HepG2 (cell line): Measurements from ENCODE around the gene ANGPTL2. TPM values are rescaled to one million over a fixed set of nuclear protein-coding genes. Genes with fewer than 3 reads are reported as not detected.

Experiments used
- ARID4A ChIP-seq: sonication (generic); formaldehyde crosslinking; IDR thresholded peaks from 2 replicates; pipeline ENCODE4 v1.5.0; 2020; ENCODE audit warnings: mild to moderate bottlenecking, missing genetic modification reagents, borderline replicate concordance
- ARNT ChIP-seq: fragments of 450-650 bp; IDR thresholded peaks from 2 replicates; pipeline ENCODE4 v1.6.1; 2017
- CAMTA2 ChIP-seq: sonication (generic); formaldehyde crosslinking; IDR thresholded peaks from 2 replicates; pipeline ENCODE4 v1.4.0; 2020; ENCODE audit warnings: mild to moderate bottlenecking, missing genetic modification reagents, borderline replicate concordance
- E2F2 ChIP-seq: sonication (generic); formaldehyde crosslinking; IDR thresholded peaks from 2 replicates; pipeline ENCODE4 v1.4.0; 2020; ENCODE audit warnings: missing genetic modification reagents, borderline replicate concordance
- KAT7 ChIP-seq: IDR thresholded peaks from 2 replicates; pipeline ENCODE4 v1.6.1; 2018; ENCODE audit warnings: borderline replicate concordance, missing compliant biosample characterization
- MIXL1 ChIP-seq: IDR thresholded peaks from 2 replicates; pipeline ENCODE4 v1.6.1; 2016
- NAIF1 ChIP-seq: sonication (generic); formaldehyde crosslinking; IDR thresholded peaks from 2 replicates; pipeline ENCODE4 v1.5.0; 2020; ENCODE audit warnings: mild to moderate bottlenecking, missing genetic modification reagents, borderline replicate concordance
- NR1H2 ChIP-seq: sonication (generic); formaldehyde crosslinking; IDR thresholded peaks from 2 replicates; pipeline ENCODE4 v1.8.1; 2022; ENCODE audit warnings: low read depth, missing genetic modification reagents, borderline replicate concordance
- POLR2G ChIP-seq: fragments of 200-400 bp; formaldehyde crosslinking; IDR thresholded peaks from 2 replicates; pipeline ENCODE4 v1.6.1; 2018; ENCODE audit warnings: mild to moderate bottlenecking, low read depth, low read length, moderate library complexity
- THAP7 ChIP-seq: sonication (generic); formaldehyde crosslinking; IDR thresholded peaks from 2 replicates; pipeline ENCODE4 v1.8.1; 2023; ENCODE audit warnings: mild to moderate bottlenecking, missing genetic modification reagents
- ZBTB21 ChIP-seq: sonication (generic); formaldehyde crosslinking; IDR thresholded peaks from 2 replicates; pipeline ENCODE4 v1.4.0; 2020; ENCODE audit warnings: missing genetic modification reagents
- ZNF556 ChIP-seq: sonication (generic); formaldehyde crosslinking; IDR thresholded peaks from 2 replicates; pipeline ENCODE4 v1.4.0; 2020; ENCODE audit warnings: mild to moderate bottlenecking, missing genetic modification reagents, borderline replicate concordance
- ZNF576 ChIP-seq: sonication (generic); formaldehyde crosslinking; IDR thresholded peaks from 2 replicates; pipeline ENCODE4 v1.4.0; 2020; ENCODE audit warnings: mild to moderate bottlenecking, missing genetic modification reagents
- polyA plus RNA-seq, 8 experiments: library from polyadenylated mRNA; depleted of rRNA in 3 of 8; stranded (reverse) in 7 of 8; unstranded in 1 of 8; fragments of >200 nt; fragmentation: Illumina TruSeq in 4 of 8; extraction: Trizol in 4 of 8; gene quantifications; 2 replicates each; pipeline versions ENCODE4 v1.2.1 to v1.2.3, GENCODE V29; 2011 to 2016; ENCODE audit warnings: low read depth in 4 of 8, missing spikeins in 1 of 8, mixed read lengths in 1 of 8; ENCODE audit not compliant: insufficient read depth in 1 of 8
- total RNA-seq, 5 experiments: library from RNA; depleted of rRNA; stranded (reverse); fragments of >200 nt; fragmentation: Illumina TruSeq; extraction: Trizol; gene quantifications; 2 replicates each; pipeline ENCODE4 v1.2.3, GENCODE V29; 2016; ENCODE audit warnings: low read depth in 1 of 5
- TF ChIP-seq, protein P1 (sequence below): IDR thresholded peaks from 2 replicates; pipeline ENCODE4 v1.6.1; 2016; ENCODE audit warnings: low read depth, borderline replicate concordance
- TF ChIP-seq, protein P2 (sequence below): sonication (generic); formaldehyde crosslinking; IDR thresholded peaks from 2 replicates; pipeline ENCODE4 v1.4.0; 2020; ENCODE audit warnings: missing genetic modification reagents, borderline replicate concordance

Gene ANGPTL2
- total and polyA plus RNA-seq, 2 of the 13 experiments (the other 11 are each of a cell fraction or from before 2014, with no cell fraction given), result 0.91 to 21.0 TPM

DNA sequence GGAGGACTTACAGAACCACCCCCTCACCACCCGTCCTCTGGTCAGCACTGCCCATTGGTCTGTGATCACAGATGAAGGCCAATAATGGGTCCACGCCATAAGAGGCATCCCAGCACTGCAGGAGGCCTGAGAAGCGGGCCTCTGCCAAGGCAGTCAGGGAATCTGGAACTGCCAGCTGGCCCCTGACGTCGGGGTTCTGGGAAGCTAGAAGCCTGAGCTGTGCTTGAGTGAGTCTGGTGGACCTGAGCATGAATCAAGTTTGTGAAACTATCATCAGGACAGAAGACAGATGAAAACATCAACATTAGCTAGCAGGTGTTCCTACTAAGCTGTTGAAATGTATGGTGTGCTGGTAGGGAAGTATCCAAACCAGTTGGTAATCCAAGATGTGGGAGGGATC lies 7.8 kb downstream of the ANGPTL2 start (continued):
- TF ChIP-seq ARID4A (no peak), NAIF1 (CRISPR knock-in tag) (no peak), E2F2 (CRISPR knock-in tag) (no peak), NR1H2 (no peak), KAT7 (no peak), ZNF556 (CRISPR knock-in tag) (no peak), CAMTA2 (CRISPR knock-in tag) (no peak), THAP7 (CRISPR knock-in tag) (no peak), ZNF576 (CRISPR knock-in tag) (no peak), ARNT (no peak), MIXL1 (CRISPR knock-in tag) (no peak), POLR2G (no peak), ZBTB21 (CRISPR knock-in tag) (no peak)
- TF ChIP-seq, protein P1, sequence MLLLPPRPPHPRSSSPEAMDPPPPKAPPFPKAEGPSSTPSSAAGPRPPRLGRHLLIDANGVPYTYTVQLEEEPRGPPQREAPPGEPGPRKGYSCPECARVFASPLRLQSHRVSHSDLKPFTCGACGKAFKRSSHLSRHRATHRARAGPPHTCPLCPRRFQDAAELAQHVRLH (CRISPR knock-in tag), result no peak
- TF ChIP-seq, protein P2, sequence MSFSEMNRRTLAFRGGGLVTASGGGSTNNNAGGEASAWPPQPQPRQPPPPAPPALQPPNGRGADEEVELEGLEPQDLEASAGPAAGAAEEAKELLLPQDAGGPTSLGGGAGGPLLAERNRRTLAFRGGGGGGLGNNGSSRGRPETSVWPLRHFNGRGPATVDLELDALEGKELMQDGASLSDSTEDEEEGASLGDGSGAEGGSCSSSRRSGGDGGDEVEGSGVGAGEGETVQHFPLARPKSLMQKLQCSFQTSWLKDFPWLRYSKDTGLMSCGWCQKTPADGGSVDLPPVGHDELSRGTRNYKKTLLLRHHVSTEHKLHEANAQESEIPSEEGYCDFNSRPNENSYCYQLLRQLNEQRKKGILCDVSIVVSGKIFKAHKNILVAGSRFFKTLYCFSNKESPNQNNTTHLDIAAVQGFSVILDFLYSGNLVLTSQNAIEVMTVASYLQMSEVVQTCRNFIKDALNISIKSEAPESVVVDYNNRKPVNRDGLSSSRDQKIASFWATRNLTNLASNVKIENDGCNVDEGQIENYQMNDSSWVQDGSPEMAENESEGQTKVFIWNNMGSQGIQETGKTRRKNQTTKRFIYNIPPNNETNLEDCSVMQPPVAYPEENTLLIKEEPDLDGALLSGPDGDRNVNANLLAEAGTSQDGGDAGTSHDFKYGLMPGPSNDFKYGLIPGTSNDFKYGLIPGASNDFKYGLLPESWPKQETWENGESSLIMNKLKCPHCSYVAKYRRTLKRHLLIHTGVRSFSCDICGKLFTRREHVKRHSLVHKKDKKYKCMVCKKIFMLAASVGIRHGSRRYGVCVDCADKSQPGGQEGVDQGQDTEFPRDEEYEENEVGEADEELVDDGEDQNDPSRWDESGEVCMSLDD, result no peak
